OCI-M2 (cell line): ENCODE results near the gene ST13.
"Not testable (repeated sequence)": the region's sequence is repeated elsewhere in the genome, so short reads cannot be mapped to it uniquely, and the experiment has no call there.

Experiments
- DNase-seq: peaks from one replicate; lab custom pipeline; 2025; ENCODE audit not compliant: unreplicated experiment; lab: John Stamatoyannopoulos, UW

The ST13 gene

GRCh38 chr22:40791241-40791640 is 65.2 kb downstream of the ST13 start:
- DNase-seq = no peak

- DNase-seq = no peak
Measured at GRCh38 chr22:40789131-40789530, 67.3 kb downstream of the ST13 start.

- no peak for DNase-seq
Measured at GRCh38 chr22:40782521-40782920, 73.9 kb downstream of the ST13 start.

- not testable (repeated sequence) for DNase-seq
Measured at GRCh38 chr22:40781749-40782148, 74.7 kb downstream of the ST13 start.
